Stimulated activated CD4-positive, alpha-beta T cell treated with anti-CD3 and anti-CD28 coated beads, TNF-alpha, amount 100 ng/mL, for 24 hours (primary cell): ENCODE measurements around the gene ITSN1.
"Not testable (repeated sequence)": the region's sequence is repeated elsewhere in the genome, so short reads cannot be mapped to it uniquely, and the experiment has no call there.

Source experiments
- DNase-seq, 3 experiments: peaks; one replicate each; pipeline ENCODE4 v3.0.0-alpha.2; 2020; ENCODE audit warnings: low read depth in 3 of 3

The ITSN1 gene

DNA sequence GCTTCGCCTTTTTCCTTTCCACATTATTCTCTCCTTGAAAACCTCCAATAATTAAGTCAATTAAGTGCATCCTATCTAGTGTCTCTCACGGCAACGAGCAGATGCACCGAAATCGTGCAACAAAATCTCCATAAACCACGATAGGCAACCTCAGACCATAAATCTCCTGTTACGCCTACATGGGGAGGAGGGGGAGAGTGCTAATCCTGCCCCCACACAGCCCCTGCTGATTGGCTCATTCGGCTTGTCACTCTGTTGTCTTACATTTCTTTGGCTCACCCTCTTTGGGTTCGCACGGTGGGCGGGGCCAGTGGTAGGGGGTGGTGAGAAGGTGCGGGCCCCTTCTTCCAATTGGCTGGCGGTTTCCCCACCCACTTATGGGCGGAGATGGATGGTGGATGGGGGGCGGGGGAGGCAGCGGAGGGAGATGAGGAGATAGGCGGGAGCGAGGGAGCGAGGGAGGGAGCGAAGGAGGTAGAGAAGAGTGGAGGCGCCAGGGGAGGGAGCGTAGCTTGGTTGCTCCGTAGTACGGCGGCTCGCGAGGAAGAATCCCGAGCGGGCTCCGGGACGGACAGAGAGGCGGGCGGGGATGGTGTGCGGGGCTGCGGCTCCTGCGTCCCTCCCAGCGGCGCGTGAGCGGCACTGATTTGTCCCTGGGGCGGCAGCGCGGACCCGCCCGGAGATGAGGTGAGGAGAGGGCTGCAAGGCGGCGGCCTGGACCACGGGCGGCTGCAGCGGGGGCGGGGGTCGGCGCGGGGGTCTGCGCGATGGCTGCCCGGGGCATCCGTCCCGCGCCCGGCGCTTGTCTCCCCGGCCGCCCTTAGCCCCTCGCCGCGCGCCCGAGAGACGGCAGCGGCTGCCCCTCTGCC lies at the start of gene ITSN1:
ITSN1 (plus strand) TSS at position 475 of the 869 bp plus-strand sequence. CDS start 76,328 bp downstream, outside the sequence.
- DNase-seq: peak; percentile 99 to 100 (median 100)

DNA sequence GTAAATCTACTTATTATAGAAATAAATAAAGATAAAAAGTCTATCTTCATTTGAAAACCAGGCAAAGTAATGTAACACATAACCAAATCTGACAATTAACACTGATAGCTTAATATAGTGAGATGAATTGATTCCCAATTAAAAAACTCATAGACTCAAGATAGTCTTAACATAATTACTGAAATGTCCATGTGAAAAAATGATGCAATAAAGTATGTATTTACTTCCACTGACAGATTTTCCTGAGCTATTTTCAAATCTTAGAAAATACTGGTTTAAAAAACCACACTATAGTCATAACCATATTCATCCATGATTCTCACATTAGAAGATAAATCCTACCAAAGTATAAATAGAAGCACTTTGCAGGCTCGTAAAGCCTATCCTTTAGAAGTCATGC lies 44.2 kb upstream of the ITSN1 start:
- no peak for DNase-seq

DNA sequence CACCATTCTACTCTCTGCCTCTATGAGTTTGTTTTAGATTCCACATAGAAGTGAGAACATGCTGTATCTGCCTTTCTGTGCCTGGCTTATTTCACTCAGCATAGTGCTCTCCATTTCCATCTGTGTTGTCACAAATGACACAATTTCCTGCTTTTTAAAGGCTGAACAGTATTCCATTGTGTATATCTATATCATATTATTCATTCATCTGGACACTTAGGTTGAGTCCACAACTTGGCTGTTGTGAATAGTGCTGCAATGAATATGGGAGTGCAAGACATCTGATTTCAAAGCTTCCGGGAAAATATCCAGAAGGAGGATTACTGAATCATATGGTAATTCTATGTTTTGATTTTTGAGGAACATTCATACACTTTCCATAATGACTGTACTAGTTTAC lies 33.7 kb upstream of the ITSN1 start:
- no peak for DNase-seq

DNA sequence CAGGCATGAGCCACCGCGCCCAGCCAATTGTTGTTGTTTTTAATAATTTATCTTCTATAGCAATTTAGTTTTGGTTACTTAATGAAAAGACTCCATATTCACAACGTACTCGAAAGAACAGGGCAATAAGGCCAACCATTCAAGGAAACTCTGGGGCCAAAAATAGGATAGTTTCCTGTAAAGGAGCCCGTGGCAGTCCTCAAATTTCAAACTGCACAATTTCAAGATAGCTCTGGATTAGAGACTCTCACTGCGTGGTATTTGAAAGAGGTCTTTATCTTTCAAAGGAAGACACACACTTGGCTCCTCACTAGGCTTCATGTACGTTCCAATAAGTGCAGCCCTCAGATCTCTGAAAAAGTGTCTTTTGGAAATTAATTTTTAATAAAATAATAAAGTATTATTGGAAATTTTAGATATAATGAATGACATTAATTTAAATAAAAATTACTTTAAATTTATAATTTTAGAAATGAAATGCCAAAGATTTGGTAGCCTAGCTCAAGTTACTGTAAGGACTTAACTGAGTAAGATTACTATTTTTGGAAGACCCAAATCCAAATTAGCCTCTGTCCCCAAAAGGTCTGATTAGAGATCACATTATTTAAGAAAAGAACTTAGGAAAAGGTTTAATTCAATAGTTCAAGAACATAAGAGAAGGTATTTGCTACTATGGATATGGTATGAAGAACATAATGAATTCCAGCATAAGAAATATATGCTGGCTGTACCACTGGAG lies 31.1 kb upstream of the ITSN1 start:
- no peak for DNase-seq

DNA sequence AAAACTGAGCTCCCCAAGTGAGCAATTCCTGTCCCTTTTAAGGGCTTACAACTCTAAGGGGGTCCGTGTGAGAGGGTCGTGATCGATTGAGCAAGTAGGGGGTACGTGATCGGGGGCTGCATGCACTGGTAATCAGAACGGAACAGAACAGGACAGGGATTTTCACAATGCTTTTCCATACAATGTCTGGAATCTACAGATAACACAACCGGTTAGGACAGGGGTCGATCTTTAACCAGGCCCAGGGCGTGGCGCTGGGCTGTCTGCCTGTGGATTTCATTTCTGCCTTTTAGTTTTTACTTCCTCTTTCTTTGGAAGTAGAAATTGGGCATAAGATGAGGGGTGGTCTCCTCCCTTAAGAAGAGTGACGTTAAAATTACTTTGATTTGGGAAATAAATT lies 24.7 kb upstream of the ITSN1 start:
- DNase-seq: not testable (repeated sequence)

DNA sequence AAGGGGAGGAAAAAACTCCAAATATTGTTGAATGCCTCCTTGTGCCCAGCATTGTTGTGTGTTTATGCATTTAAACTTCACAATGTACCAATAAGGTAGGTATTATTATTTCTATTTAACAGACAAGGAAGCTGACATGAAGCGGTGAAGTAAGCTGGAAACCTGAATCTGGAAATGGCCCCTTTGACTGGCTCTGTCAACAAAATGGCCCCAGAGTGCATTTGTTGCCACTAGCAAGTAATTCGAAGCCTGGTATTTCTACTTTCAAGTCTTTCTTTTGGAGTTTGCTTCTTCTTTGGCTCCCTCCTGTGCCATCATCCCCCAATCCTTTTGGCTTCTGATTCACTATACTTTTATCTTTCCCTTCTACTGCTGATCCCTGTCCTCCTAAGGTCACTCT lies 23.9 kb upstream of the ITSN1 start:
- DNase-seq: no peak

DNA sequence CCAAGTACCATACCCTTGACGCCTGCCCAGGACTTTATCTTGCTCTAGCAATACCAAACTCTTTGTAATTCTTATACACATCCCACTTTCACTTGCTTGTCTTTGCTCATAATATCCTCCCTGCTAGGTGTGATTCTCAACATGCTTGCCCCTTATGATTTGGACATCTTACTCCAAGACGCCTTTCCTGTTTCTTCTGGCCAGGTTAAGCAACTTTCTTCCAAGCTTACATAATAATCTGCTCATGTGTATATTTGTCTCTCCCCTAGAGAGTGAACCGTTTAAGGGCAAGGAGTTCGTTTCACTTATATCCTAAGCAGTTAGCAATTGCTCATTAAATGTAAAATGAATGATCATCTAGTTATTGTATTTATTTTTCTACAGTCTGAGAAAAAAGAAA lies 22.6 kb upstream of the ITSN1 start:
- no peak for DNase-seq

DNA sequence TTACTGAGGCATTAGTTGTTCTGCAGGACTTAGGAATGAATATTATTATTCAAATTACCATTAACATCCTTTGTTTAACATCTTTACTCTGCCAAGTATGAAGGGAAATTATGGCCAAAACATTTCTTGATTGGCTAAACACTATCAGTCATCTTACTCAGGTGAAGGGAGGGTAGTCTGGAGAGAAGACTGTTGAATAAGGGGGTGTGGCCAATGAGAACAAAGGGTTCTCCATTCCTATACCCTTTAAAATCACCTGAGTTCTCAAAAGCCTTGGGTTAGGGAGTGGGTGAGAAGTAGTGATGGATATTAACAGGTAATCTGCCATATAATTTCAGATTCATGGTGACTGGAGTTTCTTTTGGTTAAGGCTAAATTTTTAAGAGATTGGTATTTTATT lies 20.0 kb upstream of the ITSN1 start:
- no peak for DNase-seq

DNA sequence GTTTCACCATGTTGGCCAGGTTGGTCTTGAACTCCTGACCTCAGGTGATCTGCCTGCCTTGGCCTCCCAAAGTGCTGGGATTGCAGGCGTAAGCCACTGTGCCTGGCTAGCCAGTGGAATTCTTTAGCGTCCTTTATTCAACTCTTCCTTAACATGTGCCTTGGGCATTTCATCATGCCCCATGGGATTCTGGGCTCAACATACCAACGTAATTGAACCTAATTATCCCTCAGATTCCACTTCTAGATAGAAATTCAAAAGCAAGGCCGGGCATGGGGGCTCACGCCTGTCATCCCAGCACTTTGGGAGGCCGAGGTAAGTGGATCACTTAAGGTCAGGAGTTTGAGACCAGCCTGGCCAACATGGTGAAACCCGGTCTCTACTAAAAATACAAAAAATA lies 16.1 kb upstream of the ITSN1 start:
- DNase-seq: not testable (repeated sequence)

DNA sequence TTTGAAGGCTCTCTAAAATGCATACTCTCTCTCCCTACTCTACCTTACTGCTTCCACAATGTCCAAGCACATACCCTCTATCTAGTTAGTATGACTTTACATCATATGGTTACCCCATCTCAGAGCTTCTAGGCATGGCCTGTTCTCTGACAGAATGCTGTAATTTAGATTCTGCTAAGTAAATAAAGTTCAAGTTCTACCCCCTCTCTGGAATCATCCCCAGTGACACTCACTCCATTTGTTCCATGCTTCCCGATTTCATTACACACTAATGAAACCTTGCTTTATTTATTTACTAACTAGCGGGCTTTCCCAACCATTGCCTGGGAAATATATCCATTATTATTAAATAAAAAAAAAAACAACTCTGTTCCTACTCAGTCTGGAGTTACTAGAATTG lies 8.0 kb upstream of the ITSN1 start:
- DNase-seq: no peak

DNA sequence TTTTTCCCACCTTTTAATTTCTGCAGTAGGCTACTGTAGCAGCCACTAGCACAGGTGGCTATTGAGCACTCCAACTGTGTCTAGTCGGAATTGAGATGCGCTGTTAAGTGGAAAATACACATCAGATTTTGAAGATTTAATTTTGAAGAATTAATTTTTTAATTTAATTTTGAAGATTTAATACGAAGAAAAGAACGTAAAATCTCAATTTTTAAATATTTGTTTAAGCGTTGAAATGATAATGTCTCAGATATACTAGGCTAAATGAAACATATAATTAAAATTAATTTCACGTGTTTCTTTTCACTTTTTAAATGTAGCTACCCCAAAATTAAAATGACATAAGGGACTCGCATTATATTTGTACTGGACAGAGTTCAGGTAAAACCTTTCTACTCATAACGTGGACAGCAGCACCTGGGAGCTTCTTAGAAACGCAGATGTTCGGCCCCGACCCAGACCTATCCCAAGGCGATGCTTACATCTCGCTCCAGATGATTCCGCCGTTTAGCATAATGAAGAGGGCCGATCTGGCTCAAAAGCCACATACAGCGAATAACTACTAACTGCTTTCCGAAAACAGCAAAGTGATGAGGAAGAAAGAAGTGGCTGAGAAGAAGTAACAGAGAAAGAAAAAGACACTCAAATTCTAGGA lies 1.5 kb upstream of the ITSN1 start:
- no peak for DNase-seq

DNA sequence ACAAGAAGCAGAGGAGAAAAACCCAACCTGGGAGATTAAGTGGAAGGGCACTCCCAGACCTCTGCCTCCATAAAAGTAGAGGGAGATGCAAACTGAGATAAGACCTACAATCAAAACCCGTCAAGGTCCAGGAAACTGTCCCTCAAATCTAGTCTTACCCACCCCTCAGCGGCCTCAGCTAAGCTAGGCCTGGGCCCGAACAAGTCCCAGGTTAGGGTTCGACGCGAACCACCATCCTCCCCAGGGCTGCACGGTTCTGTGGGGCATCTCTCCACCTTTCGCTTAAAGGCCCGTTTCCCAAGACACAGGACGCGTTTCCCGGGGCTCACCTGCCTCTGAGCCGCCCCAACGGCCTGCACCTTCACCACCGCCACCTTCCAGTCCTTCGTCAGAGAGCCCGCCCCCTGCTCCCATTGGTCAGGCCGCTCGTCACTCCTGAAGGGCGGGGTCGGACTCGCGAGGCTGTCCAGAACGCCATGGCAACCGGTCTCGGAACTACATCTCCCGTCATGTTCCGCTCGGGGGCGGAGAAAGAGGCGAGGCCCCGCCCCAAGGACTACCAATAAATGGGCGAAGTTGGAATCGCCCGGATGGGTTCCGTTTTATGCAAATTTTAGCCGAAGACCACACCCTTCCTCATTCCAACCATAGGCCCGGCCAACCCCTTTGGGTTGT lies 812 bp upstream of the ITSN1 start, which contains the start of gene CRYZL1:
CRYZL1 (minus strand) TSS at position 390 of the 675 bp plus-strand sequence. CDS start 10,190 bp downstream, outside the sequence.
- DNase-seq: peak; percentile 99 to 100 (median 100)

DNA sequence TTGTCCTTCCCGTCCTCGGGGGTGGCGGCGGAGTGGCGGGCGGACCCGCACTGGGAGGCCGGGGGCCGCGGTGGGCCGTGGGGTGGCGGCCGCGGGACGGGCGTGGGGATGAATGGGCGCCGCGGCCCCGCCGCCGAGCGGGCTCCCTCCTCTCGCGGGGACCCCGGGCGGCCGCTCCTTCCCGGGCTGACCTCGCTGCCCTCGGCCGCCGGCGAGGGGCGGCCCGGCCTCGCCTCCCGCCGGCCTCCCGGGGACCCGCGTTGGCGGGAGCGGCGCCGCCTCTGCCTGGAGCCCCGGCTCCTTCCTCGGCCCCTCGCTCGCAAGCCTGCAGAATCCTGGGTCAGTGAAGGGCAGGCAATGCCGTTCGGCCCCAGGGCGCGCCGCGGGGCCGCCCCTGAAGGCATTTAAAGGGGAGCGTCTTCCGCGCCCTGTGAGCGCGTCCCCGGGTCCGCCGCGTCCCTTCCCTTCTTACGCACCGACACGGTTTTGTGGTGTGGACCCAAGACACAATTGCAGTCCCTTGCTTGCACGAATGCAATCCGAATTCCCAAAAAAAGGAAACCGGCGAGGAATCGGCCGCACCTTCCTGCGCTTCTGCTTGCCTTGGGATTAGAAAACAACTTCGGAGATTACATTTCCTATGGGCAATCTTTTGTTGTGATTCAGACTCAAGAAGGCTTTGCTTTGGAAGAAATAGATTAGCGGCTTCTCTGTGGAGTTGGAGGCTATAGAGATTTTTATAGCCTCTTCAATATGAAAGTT lies 776 bp downstream of the ITSN1 start:
- peak in 1 of 3 experiments; percentile 18 for DNase-seq

DNA sequence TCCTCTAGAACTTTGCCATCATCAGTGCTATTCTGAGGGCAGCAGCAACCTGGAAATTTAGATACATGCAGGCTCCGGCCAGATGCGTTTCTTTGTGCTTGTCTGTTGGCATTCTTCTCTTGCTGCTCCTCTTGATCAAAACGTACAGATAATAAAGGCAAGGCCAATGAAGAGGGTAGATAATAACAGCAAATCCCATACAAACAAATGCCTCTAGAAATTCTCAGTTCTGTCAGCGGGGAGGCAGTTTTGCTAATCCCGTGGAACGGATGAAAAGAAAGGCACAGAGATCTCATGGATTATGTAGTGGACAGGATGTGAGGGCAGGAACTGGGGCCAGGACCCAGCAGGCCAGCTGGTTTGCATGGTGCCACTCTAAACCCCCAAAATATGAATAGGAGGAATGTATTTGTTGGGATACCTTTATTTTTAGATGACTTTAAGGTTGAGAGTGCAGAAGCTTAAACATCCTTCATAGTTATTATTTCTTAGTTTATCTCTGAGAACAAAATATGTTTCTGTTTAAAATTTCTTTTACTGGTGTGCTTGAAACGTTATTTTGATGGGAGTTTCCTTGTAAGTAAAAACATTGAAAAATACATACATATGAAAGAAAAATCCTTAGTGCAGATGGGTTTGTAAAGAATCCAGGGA lies 1.5 kb downstream of the ITSN1 start:
- no peak for DNase-seq

DNA sequence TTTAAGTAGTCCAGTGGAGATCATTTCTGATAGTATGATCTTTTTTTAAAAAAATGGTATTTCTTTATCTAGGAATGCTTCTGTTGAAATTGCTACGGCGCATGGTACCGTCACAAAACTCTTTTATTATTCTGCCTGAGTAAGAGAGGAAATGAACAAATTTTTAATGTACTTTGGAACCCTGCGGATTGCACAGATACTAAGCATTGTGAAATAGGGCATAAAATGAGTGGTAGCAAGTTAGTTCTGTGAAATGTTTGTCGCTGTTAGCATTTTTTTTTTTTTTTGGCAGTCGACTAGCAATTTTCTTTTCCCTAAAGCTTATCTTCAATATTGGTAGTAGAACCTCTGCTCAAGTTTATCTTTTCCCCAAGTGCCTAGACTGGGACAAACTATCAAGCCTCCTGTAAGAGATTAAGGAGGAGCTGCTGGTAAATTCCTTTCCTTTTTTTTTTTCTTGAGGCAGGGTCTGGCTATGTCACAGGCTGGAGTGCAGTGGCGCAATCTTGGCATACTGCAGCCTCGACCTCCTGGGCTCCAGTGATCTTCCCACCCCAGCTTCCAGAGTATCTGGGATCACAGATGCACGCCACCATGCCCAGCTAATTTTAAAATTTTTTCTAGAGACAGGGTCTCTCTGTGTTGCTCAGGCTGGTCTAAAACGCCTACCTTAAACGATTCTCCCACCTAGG lies 2.2 kb downstream of the ITSN1 start:
- no peak for DNase-seq

DNA sequence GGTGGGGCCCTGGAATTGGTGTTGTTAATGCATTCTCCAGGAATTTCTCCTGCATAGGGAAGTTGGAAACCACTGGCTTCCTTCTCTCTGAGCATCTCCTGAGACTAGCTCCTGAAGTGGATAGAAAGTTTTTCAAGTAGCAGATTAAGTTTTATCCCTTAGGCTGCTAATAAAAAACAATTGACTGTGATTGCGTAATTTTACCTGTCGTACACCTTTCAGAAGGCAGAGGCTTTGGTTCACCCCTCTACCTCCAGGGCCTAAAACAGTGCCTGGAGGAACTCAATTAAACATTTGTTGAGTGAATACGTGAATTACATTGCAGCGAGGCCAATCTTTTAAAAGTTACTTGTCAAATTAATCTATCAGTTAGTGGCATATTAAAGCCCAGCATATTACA lies 3.4 kb downstream of the ITSN1 start:
- no peak for DNase-seq

DNA sequence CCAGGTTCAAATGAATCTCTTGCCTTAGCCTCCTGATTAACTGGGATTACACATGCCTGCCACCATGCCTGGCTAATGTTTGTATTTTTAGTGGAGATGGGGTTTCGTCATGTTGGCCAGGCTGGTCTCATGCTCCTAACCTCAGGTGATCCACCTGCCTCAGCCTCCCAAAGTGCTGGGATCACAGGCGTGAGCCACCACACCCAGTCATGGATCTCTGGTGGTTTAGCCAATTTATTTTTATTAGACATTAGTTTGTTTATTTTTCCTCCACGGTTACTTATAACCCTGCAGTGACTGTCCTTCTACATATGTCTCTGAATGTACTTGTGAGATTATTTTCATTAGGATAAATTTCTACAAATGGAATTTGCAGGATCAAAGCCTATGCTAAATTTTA lies 5.3 kb downstream of the ITSN1 start:
- DNase-seq: no peak

DNA sequence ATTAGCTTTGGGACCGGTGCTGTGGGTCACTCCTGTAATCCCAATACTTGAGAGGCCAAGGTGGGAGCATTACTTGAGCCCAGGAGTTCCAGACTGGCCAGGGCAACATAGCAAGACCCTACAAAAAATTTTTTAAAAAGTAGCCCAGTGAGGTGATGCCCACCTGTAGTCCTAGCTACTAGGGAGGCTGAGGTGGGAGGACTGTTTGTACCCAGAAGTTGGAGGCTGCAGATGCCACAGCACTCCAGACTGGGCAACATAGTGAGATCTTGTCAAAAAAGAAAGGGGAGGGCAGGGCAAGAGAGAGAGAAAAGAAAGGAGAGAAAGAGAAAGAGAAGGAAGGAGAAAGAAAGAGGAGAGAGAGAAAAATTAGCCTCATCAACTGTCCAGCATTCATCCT lies 6.3 kb downstream of the ITSN1 start:
- DNase-seq: no peak

DNA sequence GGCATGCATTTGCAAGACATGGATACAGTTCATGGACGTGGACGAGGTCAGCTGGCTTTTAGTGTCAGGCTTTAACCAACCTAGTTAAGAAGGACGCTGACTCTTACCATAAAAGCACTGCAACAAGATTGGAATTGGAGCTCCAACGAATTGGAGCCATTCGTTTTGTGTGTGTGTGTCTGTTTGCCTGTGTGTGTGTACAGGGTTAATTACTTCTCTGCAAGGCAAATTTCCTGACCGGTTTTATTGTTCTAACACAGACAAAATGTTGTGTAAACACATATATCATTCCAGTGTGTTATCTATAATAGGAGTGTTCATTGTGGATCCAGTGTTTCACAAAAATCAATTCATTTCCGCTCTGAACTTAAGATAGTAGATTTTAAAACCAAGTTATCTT lies 7.9 kb downstream of the ITSN1 start:
- DNase-seq: no peak

DNA sequence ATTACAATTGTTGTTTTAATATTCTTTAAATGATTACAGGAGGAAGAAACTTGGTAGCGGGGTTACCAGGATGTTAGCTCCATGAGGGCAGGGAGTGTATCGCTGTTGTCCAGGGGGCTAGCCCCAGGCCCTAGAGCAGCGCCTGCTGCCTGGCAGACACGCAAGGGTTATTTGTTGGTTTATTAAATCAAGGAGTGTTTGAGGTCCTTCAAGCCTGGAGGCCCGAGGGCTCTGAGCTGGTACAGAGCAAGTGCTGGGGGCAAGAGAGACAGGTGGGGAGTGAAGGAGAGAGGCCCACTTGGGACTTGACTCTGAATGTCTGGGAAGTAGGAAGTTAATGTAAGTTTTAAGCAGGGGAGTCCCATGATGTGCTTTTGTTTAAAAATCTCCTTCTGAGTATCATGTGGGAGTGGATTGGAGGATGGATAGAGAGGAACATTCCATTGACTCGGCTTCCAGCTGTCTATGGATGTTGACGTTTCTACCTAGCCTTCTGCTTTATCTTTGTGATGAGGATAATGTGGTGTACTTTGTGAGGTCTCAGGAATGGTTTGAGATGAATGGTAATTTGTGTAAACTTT lies 8.7 kb downstream of the ITSN1 start:
- DNase-seq: no peak
